Posterior vena cava (tissue), 2 donors: ENCODE results near the gene EOLA1. TPM values are rescaled to one million over a fixed set of nuclear protein-coding genes. Genes with fewer than 3 reads are reported as not detected.
"Not testable (repeated sequence)": the region's sequence is repeated elsewhere in the genome, so short reads cannot be mapped to it uniquely, and the experiment has no call there.

ENCODE experiments used
- DNase-seq: peaks from one replicate; pipeline ENCODE4 v3.0.0-alpha.2; 2020; ENCODE audit warnings: low spot score
- intact Hi-C, 2 donors: fragments of 100-400 bp; cut with DNase I; formaldehyde crosslinking; loops; one replicate each; pipeline versions ENCODE4 v1.14.1 to v1.14.2; 2022 to 2023
- total RNA-seq, 2 donors: library from RNA; stranded (reverse); fragmentation: NEBNext Ultra II Directional; extraction: Animal tissue kit (Norgen Biotek cat#: 25700); gene quantifications; one replicate each; pipeline ENCODE4 v1.2.1, GENCODE V29; 2021
- donor health status: DM: yes; HTN: yes; CAD: no.
- donor health status: DM: yes; HTN: yes; CAD: no.

EOLA1 gene
- total RNA-seq, 2 donors from 2014 or later, result 15.8 to 18.1 TPM

GRCh38 chrX:149570668-149571067, 29.9 kb downstream of the EOLA1 start:
- DNase-seq, result no peak

GRCh38 chrX:149571770-149572169, 31.0 kb downstream of the EOLA1 start:
- no peak for DNase-seq
- intact Hi-C loops, result no loop called here

More at GRCh38 chrX:149570668-149571067, 29.9 kb downstream of the EOLA1 start:
- intact Hi-C loops, result no loop called here

GRCh38 chrX:149572743-149573142, 31.9 kb downstream of the EOLA1 start:
- intact Hi-C loops, result no loop called here
- no peak for DNase-seq

- DNase-seq, result not testable (repeated sequence)
Measured at GRCh38 chrX:149573456-149573855, 32.6 kb downstream of the EOLA1 start.

GRCh38 chrX:149585631-149586030, 44.8 kb downstream of the EOLA1 start:
- intact Hi-C loops, result not testable (repeated sequence)
- DNase-seq, result peak; percentile 52

More at GRCh38 chrX:149573456-149573855, 32.6 kb downstream of the EOLA1 start:
- intact Hi-C loops, result not testable (repeated sequence)

- DNase-seq, intact Hi-C loops: not testable (repeated sequence)
Measured at GRCh38 chrX:149587359-149587758, 46.5 kb downstream of the EOLA1 start, which contains the start of gene MAGEA9B. Gene MAGEA9B, minus strand, starts transcription at chrX:149587459. Its CDS starts 4,280 bp downstream, at chrX:149583179.

- intact Hi-C loops, DNase-seq: not testable (repeated sequence)
Measured at GRCh38 chrX:149590993-149591392, 50.2 kb downstream of the EOLA1 start.

- intact Hi-C loops, result not testable (repeated sequence)
Measured at GRCh38 chrX:149595214-149595613, 54.4 kb downstream of the EOLA1 start, which contains the start of gene HSFX2. Gene HSFX2, minus strand, starts transcription at chrX:149595314. Its CDS starts 614 bp downstream, at chrX:149594700.

GRCh38 chrX:149595943-149596342, 55.1 kb downstream of the EOLA1 start:
- intact Hi-C loops, result not testable (repeated sequence)

More at GRCh38 chrX:149595214-149595613, 54.4 kb downstream of the EOLA1 start, which contains the start of gene HSFX2:
- not testable (repeated sequence) for DNase-seq

More at GRCh38 chrX:149595943-149596342, 55.1 kb downstream of the EOLA1 start:
- not testable (repeated sequence) for DNase-seq

Other genes with a start within 250 kb of the EOLA1 start
- gene IDS, start 35.7 kb upstream of the EOLA1 start, total RNA-seq, result 100 to 1,000 TPM in 1 of 2 donors, 10 to 100 TPM in 1; 88.2 to 102 TPM
- gene HSFX3, start 8.9 kb downstream of the EOLA1 start, total RNA-seq, result not detected
- not detected for gene MAGEA9B, start 46.4 kb downstream of the EOLA1 start, total RNA-seq
- gene HSFX2, start 54.3 kb downstream of the EOLA1 start, total RNA-seq, result under 1 TPM in 1 of 2 donors, not detected in 1; 0.48 TPM
- 10 to 100 TPM; 20.8 to 22.1 TPM for gene TMEM185A, start 90.8 kb downstream of the EOLA1 start, total RNA-seq
- gene MAGEA11, start 171.0 kb downstream of the EOLA1 start, total RNA-seq, result not detected
- gene HSFX1, start 233.1 kb downstream of the EOLA1 start, total RNA-seq, result 1 to 10 TPM; 1.0 to 1.4 TPM
- gene MAGEA9, start 240.9 kb downstream of the EOLA1 start, total RNA-seq, result not detected